Neuronal stem cell (in vitro differentiated cells): ENCODE results near the gene CEBPA.

ENCODE experiments used
- DNase-seq: peaks from one replicate; pipeline ENCODE4 v3.0.0-alpha.2; 2013; ENCODE audit warnings: low spot score
- H2AFZ ChIP-seq: one replicate; pipeline ENCODE4 v1.6.1; 2013; ENCODE audit warnings: mild to moderate bottlenecking, low read length, inconsistent platforms
- H2AK5ac ChIP-seq: 2 replicates; pipeline ENCODE4 v1.6.1; 2013; ENCODE audit warnings: low read depth, mild to moderate bottlenecking, inconsistent platforms, low read length, moderate library complexity, mixed read lengths
- H2BK120ac ChIP-seq: 2 replicates; pipeline ENCODE4 v1.6.1; 2013; ENCODE audit warnings: low read depth, mild to moderate bottlenecking, inconsistent platforms, low read length, moderate library complexity, mixed read lengths
- H2BK12ac ChIP-seq: one replicate; pipeline ENCODE4 v1.6.1; 2013; ENCODE audit warnings: low read length, inconsistent platforms
- H2BK15ac ChIP-seq: 2 replicates; pipeline ENCODE4 v1.6.1; 2013; ENCODE audit warnings: mild to moderate bottlenecking, low read length, inconsistent platforms, mixed read lengths
- H2BK5ac ChIP-seq: one replicate; pipeline ENCODE4 v1.6.1; 2013; ENCODE audit warnings: inconsistent platforms, mild to moderate bottlenecking, low read length, moderate library complexity
- H3K14ac ChIP-seq: one replicate; pipeline ENCODE4 v1.6.1; 2013; ENCODE audit warnings: low read length, inconsistent platforms
- H3K18ac ChIP-seq: 2 replicates; pipeline ENCODE4 v1.6.1; 2013; ENCODE audit warnings: low read length, inconsistent platforms
- H3K23ac ChIP-seq: 2 replicates; pipeline ENCODE4 v1.6.1; 2013; ENCODE audit warnings: low read depth, mild to moderate bottlenecking, mixed read lengths, low read length, inconsistent platforms; ENCODE audit not compliant: poor library complexity
- H3K27ac ChIP-seq: replicated peaks from 3 replicates; pipeline ENCODE4 v1.5.1; 2013; ENCODE audit warnings: low read length, inconsistent platforms
- H3K27me3 ChIP-seq, 3 experiments: 2 replicates each; pipeline ENCODE4 v1.6.1; 2013; ENCODE audit warnings: low read length in 3 of 3, mild to moderate bottlenecking in 2 of 3, inconsistent platforms in 1 of 3, low read depth in 1 of 3, mixed read lengths in 1 of 3, moderate library complexity in 1 of 3; ENCODE audit not compliant: control insufficient read depth in 3 of 3, insufficient read depth in 3 of 3
- H3K36me3 ChIP-seq, 2 donors: replicated peaks in 1 of 2; 2 replicates each; pipeline ENCODE4 v1.6.1; 2013; ENCODE audit warnings: low read length in 2 of 2; ENCODE audit not compliant: control insufficient read depth in 2 of 2, insufficient read depth in 2 of 2
- H3K4ac ChIP-seq: 2 replicates; pipeline ENCODE4 v1.6.1; 2013; ENCODE audit warnings: inconsistent platforms, mild to moderate bottlenecking, low read length, moderate library complexity
- H3K4me1 ChIP-seq, 2 donors: 1 replicate in 1 of 2; 2 replicates in 1 of 2; pipeline ENCODE4 v1.6.1; 2013; ENCODE audit warnings: low read length in 2 of 2, low read depth in 1 of 2; ENCODE audit not compliant: control insufficient read depth in 2 of 2, insufficient read depth in 1 of 2
- H3K4me2 ChIP-seq: one replicate; pipeline ENCODE4 v1.6.1; 2013; ENCODE audit warnings: mild to moderate bottlenecking, low read length, inconsistent platforms; ENCODE audit not compliant: insufficient read depth, poor library complexity, severe bottlenecking
- H3K4me3 ChIP-seq, 2 donors: 2 replicates each; pipeline ENCODE4 v1.5.1; 2013; ENCODE audit warnings: low read length in 2 of 2, mild to moderate bottlenecking in 2 of 2, inconsistent platforms in 1 of 2, moderate library complexity in 1 of 2
- H3K79me1 ChIP-seq: one replicate; pipeline ENCODE4 v1.6.1; 2013; ENCODE audit warnings: low read depth, mild to moderate bottlenecking, inconsistent platforms, low read length, moderate library complexity
- H3K9ac ChIP-seq: one replicate; pipeline ENCODE4 v1.6.1; 2013; ENCODE audit warnings: mild to moderate bottlenecking, low read depth, low read length, inconsistent platforms; ENCODE audit not compliant: poor library complexity
- H3K9me3 ChIP-seq, 2 donors: replicated peaks in 1 of 2; 2 replicates each; pipeline versions ENCODE3 to v1.6.1; 2013; ENCODE audit warnings: low read length in 2 of 2, mild to moderate bottlenecking in 2 of 2, inconsistent platforms in 1 of 2, low read depth in 1 of 2, mixed read lengths in 1 of 2, moderate library complexity in 1 of 2; ENCODE audit not compliant: control insufficient read depth in 2 of 2, insufficient read depth in 1 of 2
- H4K8ac ChIP-seq: one replicate; pipeline ENCODE4 v1.6.1; 2013; ENCODE audit warnings: low read depth, mild to moderate bottlenecking, inconsistent platforms, low read length, moderate library complexity
- H4K91ac ChIP-seq: one replicate; pipeline ENCODE4 v1.6.1; 2013; ENCODE audit warnings: low read length, low read depth, mild to moderate bottlenecking, inconsistent platforms; ENCODE audit not compliant: poor library complexity
- WGBS, 2 donors: extraction: QIAGEN DNeasy Blood & Tissue Kit; methylation state at CpG; one replicate each; pipeline ENCODE4 v1.1.7; 2013; ENCODE audit warnings: missing lambda C conversion rate in 2 of 2, mixed read lengths in 1 of 2; ENCODE audit not compliant: insufficient read length in 2 of 2, insufficient replicate concordance in 1 of 2; ENCODE audit errors: extremely low coverage in 2 of 2; 5-methylcytosine and 5-hydroxymethylcytosine counted together

CEBPA gene

GRCh38 chr19:33333151-33333550 is 30.8 kb upstream of the CEBPA start:
- Histone ChIP-seq H3K4me3 (no peak overlapping the region), H3K4me2 (no peak overlapping the region), H3K4me1 (no peaks in the 10 kb centered on the region), H2BK5ac (no peak overlapping the region), H3K4ac (no peak overlapping the region), H2AFZ (no peak overlapping the region), H3K27ac (no peak overlapping the region), H3K18ac (no peak overlapping the region), H2BK120ac (no peak overlapping the region), H3K27me3 (peaks cover 0 to 9% (median 4%) of the 10 kb centered on the region in 3 experiments), H4K91ac (no peak overlapping the region), H3K9me3 (no peaks in the 10 kb centered on the region), H4K8ac (no peak overlapping the region), H2BK12ac (no peak overlapping the region), H3K79me1 (no peaks in the 10 kb centered on the region), H3K36me3 (no peaks in the 10 kb centered on the region), H2AK5ac (no peak overlapping the region), H3K23ac (no peak overlapping the region), H2BK15ac (no peak overlapping the region), H3K9ac (no peak overlapping the region), H3K14ac (no peak overlapping the region)
- DNase-seq = no peak
- whole genome bisulfite sequencing, 2 donors = no CpG with 5 or more reads among the region's 4 CpGs

- H3K36me3 ChIP-seq = no peaks in the 10 kb centered on the region
- no peak overlapping the region for H3K14ac ChIP-seq
- DNase-seq = no peak
- H2AK5ac ChIP-seq = no peak overlapping the region
- no peak overlapping the region for H3K4me2 ChIP-seq
- no peak overlapping the region for H4K91ac ChIP-seq
- H3K23ac ChIP-seq = no peak overlapping the region
- no peaks in the 10 kb centered on the region for H3K79me1 ChIP-seq
- WGBS, 2 donors = no CpG with 5 or more reads among the region's 5 CpGs
- H3K18ac ChIP-seq = no peak overlapping the region
- no peak overlapping the region for H2BK120ac ChIP-seq
- no peak overlapping the region for H2BK12ac ChIP-seq
- no peak overlapping the region for H3K9ac ChIP-seq
- H2BK5ac ChIP-seq = no peak overlapping the region
- no peak overlapping the region for H3K4me3 ChIP-seq
- H3K9me3 ChIP-seq = no peaks in the 10 kb centered on the region
- no peak overlapping the region for H2BK15ac ChIP-seq
- peaks cover 0 to 9% (median 4%) of the 10 kb centered on the region in 3 experiments for H3K27me3 ChIP-seq
- H3K4ac ChIP-seq = no peak overlapping the region
- H2AFZ ChIP-seq = no peak overlapping the region
- H3K4me1 ChIP-seq = no peaks in the 10 kb centered on the region
- H4K8ac ChIP-seq = no peak overlapping the region
- no peak overlapping the region for H3K27ac ChIP-seq
Observed at GRCh38 chr19:33332248-33332647, 29.9 kb upstream of the CEBPA start.

DNA sequence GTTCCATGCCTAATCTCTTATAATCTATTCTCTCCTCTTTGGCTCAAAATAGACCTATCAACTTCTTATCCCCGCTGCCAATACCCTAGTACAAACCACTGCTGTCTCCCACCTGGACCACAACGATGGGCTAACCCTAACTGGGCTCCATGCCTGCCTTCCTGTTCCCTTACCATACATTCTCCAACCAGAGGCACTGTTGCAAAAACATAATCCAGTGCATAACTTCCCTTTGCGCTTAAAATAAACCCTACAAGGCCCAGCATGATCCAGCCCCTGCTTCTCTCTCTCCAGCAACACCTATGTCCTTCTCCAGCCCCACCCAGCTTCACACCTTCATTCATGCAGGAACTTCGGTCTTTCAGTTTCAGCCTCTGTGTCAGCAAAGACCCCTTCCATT is 27.4 kb upstream of the CEBPA start:
- H3K9ac ChIP-seq = no peak overlapping the region
- H3K4me2 ChIP-seq = no peak overlapping the region
- no CpG with 5 or more reads among the region's 4 CpGs for WGBS, 2 donors
- no peaks in the 10 kb centered on the region for H3K79me1 ChIP-seq
- H3K27me3 ChIP-seq = peaks cover 0 to 9% (median 2%) of the 10 kb centered on the region in 3 experiments
- no peak for DNase-seq
- H3K9me3 ChIP-seq = no peaks in the 10 kb centered on the region
- H2BK5ac ChIP-seq = no peak overlapping the region
- H3K23ac ChIP-seq = no peak overlapping the region
- no peak overlapping the region for H2AK5ac ChIP-seq
- H3K4me1 ChIP-seq = no peaks in the 10 kb centered on the region
- no peak overlapping the region for H4K8ac ChIP-seq
- H3K18ac ChIP-seq = no peak overlapping the region
- no peak overlapping the region for H2AFZ ChIP-seq
- H2BK120ac ChIP-seq = no peak overlapping the region
- H4K91ac ChIP-seq = no peak overlapping the region
- no peak overlapping the region for H3K4me3 ChIP-seq
- H3K36me3 ChIP-seq = no peaks in the 10 kb centered on the region
- no peak overlapping the region for H2BK12ac ChIP-seq
- H3K4ac ChIP-seq = no peak overlapping the region
- no peak overlapping the region for H3K14ac ChIP-seq
- H3K27ac ChIP-seq = no peak overlapping the region
- H2BK15ac ChIP-seq = no peak overlapping the region

GRCh38 chr19:33329060-33329459 is 26.7 kb upstream of the CEBPA start:
- no peak for DNase-seq
- H2BK15ac ChIP-seq = no peak overlapping the region
- no peak overlapping the region for H3K18ac ChIP-seq
- no peak overlapping the region for H3K4me3 ChIP-seq
- H3K4ac ChIP-seq = no peak overlapping the region
- no peak overlapping the region for H2BK5ac ChIP-seq
- H2BK120ac ChIP-seq = no peak overlapping the region
- H3K27ac ChIP-seq = no peak overlapping the region
- H3K79me1 ChIP-seq = no peaks in the 10 kb centered on the region
- no peaks in the 10 kb centered on the region for H3K36me3 ChIP-seq
- H4K8ac ChIP-seq = no peak overlapping the region
- H3K9ac ChIP-seq = no peak overlapping the region
- WGBS, 2 donors = no CpG with 5 or more reads among the region's 8 CpGs
- H3K14ac ChIP-seq = no peak overlapping the region
- no peak overlapping the region for H2AK5ac ChIP-seq
- H3K27me3 ChIP-seq = peaks cover 0 to 9% (median 0%) of the 10 kb centered on the region in 3 experiments
- no peaks in the 10 kb centered on the region for H3K9me3 ChIP-seq
- no peak overlapping the region for H2AFZ ChIP-seq
- H3K4me1 ChIP-seq = no peaks in the 10 kb centered on the region
- no peak overlapping the region for H4K91ac ChIP-seq
- H2BK12ac ChIP-seq = no peak overlapping the region
- no peak overlapping the region for H3K4me2 ChIP-seq
- no peak overlapping the region for H3K23ac ChIP-seq
